ENCODE results near the gene FAM151B. TPM values are rescaled to one million over a fixed set of nuclear protein-coding genes. Genes with fewer than 3 reads are reported as not detected.

The FAM151B gene
- total and polyA plus RNA-seq, 9 of the 15 experiments (the other 6 are each of a cell fraction or from before 2014, with no cell fraction given) = 0.10 to 0.46 (median 0.22) TPM; not detected in 2

DNA sequence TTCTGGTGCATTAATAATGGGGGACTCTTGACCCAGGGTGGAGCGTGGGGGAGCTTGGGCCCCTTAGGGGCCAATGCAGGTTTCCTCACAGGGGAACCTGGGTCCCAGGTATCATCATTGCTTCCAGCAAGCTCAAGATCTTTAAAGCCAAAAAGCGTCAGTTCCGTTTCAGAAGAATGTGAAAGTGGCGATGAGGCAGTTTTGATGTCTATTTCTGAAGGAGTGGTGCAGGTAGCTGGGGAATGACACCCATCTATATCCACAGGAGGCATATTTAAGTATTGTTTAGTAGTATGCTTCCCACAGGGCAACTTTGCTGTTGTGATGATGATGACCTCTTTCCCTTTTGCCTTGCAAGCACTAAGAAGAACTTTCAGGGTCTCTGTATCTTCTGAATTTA lies 71.3 kb downstream of the FAM151B start (continued):
- no peak for TF ChIP-seq SRF (CRISPR knock-in tag; IDR thresholded peaks at IDR 0.05)
- TF ChIP-seq, protein P1, sequence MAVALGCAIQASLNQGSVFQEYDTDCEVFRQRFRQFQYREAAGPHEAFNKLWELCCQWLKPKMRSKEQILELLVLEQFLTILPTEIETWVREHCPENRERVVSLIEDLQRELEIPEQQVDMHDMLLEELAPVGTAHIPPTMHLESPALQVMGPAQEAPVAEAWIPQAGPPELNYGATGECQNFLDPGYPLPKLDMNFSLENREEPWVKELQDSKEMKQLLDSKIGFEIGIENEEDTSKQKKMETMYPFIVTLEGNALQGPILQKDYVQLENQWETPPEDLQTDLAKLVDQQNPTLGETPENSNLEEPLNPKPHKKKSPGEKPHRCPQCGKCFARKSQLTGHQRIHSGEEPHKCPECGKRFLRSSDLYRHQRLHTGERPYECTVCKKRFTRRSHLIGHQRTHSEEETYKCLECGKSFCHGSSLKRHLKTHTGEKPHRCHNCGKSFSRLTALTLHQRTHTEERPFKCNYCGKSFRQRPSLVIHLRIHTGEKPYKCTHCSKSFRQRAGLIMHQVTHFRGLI (CRISPR knock-in tag; IDR thresholded peaks at IDR 0.05) = no peak
- no peak for TF ChIP-seq ZNF184 (CRISPR knock-in tag; IDR thresholded peaks at IDR 0.05)
- no peak for TF ChIP-seq THRAP3 (IDR thresholded peaks at IDR 0.05; ENCODE audit: borderline replicate concordance)
- TF ChIP-seq DMBX1 (CRISPR knock-in tag; IDR thresholded peaks at IDR 0.05; ENCODE audit: borderline replicate concordance) = no peak
- TF ChIP-seq SRSF7 (optimal IDR thresholded peaks at IDR 0.05; ENCODE audit: low read depth, low read length) = no peak
- TF ChIP-seq TAF7 (tag; IDR thresholded peaks at IDR 0.05) = no peak
- TF ChIP-seq HNRNPUL1 (IDR thresholded peaks at IDR 0.05; ENCODE audit: low read length) = no peak
- TF ChIP-seq PHF21A (IDR thresholded peaks at IDR 0.05; ENCODE audit: borderline replicate concordance, low read depth) = no peak
- TF ChIP-seq FOXJ3 (CRISPR knock-in tag; IDR thresholded peaks at IDR 0.05) = no peak

DNA sequence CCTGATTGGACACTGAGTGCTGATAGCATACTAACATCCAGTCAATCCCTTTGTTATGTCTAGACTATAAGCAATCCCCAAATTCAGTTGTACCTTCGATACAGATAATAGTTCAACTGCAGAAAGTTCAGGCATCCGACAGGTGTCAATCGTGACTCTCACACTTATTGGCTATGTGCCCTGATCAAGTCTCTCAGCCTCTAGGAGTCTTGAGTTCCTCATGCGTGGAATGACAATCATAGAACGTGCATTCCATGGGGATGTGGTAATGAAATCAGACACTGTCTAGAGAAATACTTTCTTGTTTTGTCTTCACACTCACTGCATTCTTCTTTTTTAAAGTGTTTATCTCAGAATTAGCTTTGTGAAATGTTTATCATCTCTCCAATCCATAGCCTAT lies 77.4 kb downstream of the FAM151B start:
- 3% methylated on average over 5 of the region's 5 CpGs for WGBS (ENCODE audit: insufficient coverage, low coverage, missing lambda C conversion rate)

More for the DNA sequence above, 77.4 kb downstream of the FAM151B start:
- Histone ChIP-seq H4K20me1 (replicated peaks; ENCODE audit: control insufficient read depth, insufficient read depth, low read length) (no peaks in the 10 kb centered on the region), H3K9me3 (replicated peaks; ENCODE audit: control insufficient read depth, insufficient read depth, low read depth, low read length) (no peaks in the 10 kb centered on the region), H3K9ac (ENCODE audit: insufficient read depth in 1 of 2, low read depth in 2 of 2, low read length in 2 of 2) (no peak overlapping the region), H3K36me3 (ENCODE audit: control insufficient read depth, insufficient read depth, low read length) (no peaks in the 10 kb centered on the region), H3K27me3 (ENCODE audit: control insufficient read depth in 2 of 2, insufficient read depth in 2 of 2, low read length in 2 of 2) (peaks cover 33 to 55% of the 10 kb centered on the region in 2 experiments), H2AFZ (ENCODE audit: low read depth, low read length) (no peak overlapping the region), H3K4me2 (ENCODE audit: insufficient read depth, low read length) (no peak overlapping the region), H3K27ac (ENCODE audit: extremely low read depth, low read depth, low read length) (no peak overlapping the region), H3K9me1 (ENCODE audit: control insufficient read depth, insufficient read depth, low read length) (no peaks in the 10 kb centered on the region), H3K4me3 (no peak overlapping the region), H3K79me2 (ENCODE audit: control insufficient read depth, insufficient read depth, low read length) (no peaks in the 10 kb centered on the region), H3K4me1 (replicated peaks in 1 of 2; ENCODE audit: control insufficient read depth in 2 of 2, insufficient read depth in 2 of 2, low read length in 2 of 2) (peaks cover 0 to 14% of the 10 kb centered on the region in 2 experiments; a peak in 2 of 5 replicates)
- no TSS peak for BruUV-seq (replicated peaks)
- ChIA-PET POLR2A (no interaction called here), CTCF (ENCODE audit: low intra/inter-chr PET ratio) (no interaction called here)
- ATAC-seq (no peak), DNase-seq (ENCODE audit: extremely low read depth in 1 of 4, low spot score in 3 of 4) (no peak), FAIRE-seq (no peak)
- in situ Hi-C loops (cut with MboI) = no loop called here
- TF ChIP-seq CBX5 (IDR thresholded peaks at IDR 0.05; ENCODE audit: borderline replicate concordance, low read depth) = no peak
- intact Hi-C loops (cut with micrococcal nuclease) = no loop called here
